Measurements from ENCODE around the gene LDLR. TPM values are rescaled to one million over a fixed set of nuclear protein-coding genes. Genes with fewer than 3 reads are reported as not detected.

Gene LDLR
- total RNA-seq, 1 donor from 2014 or later = 153 TPM

DNA sequence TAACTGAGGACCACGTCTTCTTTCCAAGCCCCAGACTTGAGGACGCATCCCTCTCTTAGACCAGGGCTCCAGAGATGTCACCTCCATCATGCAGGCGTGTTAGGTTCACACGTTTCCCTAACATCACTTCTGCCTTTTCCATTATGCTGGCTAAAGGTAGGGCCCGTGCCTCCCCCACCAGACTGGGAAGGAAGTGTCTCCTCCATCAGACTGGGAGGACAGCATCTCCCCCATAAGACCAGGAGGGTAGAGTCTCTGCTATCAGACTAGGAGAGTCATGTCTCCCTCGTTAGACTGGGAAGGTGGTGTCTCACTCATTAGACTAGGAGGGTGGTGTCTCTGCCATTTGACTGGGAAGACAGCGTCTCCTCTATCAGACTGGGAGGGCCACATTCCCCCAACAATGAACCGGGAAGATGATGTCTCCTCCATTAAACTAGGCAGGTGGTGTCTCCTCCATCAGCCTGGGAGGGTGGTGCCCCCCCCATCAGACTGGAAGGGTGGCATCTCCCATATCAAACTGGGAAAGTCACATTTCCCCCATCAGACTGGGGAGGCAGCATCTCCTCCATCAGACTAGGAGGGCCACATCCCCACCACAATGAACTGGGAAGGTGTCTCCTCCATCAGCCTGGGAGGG, 84.4 kb downstream of the LDLR start:
- Histone ChIP-seq H3K4me2 (ENCODE audit: low read length) (no peak overlapping the region), H3K4me1 (ENCODE audit: insufficient read depth, low read length) (peaks cover 8% of the 10 kb centered on the region), H3K36me3 (ENCODE audit: insufficient read depth, low read length) (peaks cover 23% of the 10 kb centered on the region), H3K4me3 (ENCODE audit: insufficient read depth, low read depth, low read length) (no peak overlapping the region), H3K79me2 (ENCODE audit: insufficient read depth, low read length) (no peaks in the 10 kb centered on the region), H3K9ac (ENCODE audit: low read length) (no peak overlapping the region), H4K20me1 (ENCODE audit: insufficient read depth, low read length) (peaks cover 4% of the 10 kb centered on the region), H3K27me3 (ENCODE audit: insufficient read depth, low read length) (no peaks in the 10 kb centered on the region), H3K27ac (ENCODE audit: low read depth, low read length) (no peak overlapping the region), H2AFZ (ENCODE audit: low read depth, low read length) (no peak overlapping the region), H3K9me3 (ENCODE audit: insufficient read depth, low read depth, low read length) (no peaks in the 10 kb centered on the region)
- Mint-ChIP-seq H3K4me1 (ENCODE audit: low read depth, unreplicated experiment) (peaks cover 3% of the 10 kb centered on the region), H3K36me3 (ENCODE audit: low read depth, unreplicated experiment) (peaks cover 39% of the 10 kb centered on the region), H3K4me3 (ENCODE audit: unreplicated experiment) (no peak overlapping the region), H3K27me3 (ENCODE audit: low read depth, unreplicated experiment) (no peaks in the 10 kb centered on the region), H3K27ac (ENCODE audit: unreplicated experiment) (no peak overlapping the region), H3K9me3 (ENCODE audit: unreplicated experiment) (no peaks in the 10 kb centered on the region)
- no peak for TF ChIP-seq EZH2 (IDR thresholded peaks at IDR 0.05; ENCODE audit: insufficient read depth, low read length)
- TF ChIP-seq, protein P1, sequence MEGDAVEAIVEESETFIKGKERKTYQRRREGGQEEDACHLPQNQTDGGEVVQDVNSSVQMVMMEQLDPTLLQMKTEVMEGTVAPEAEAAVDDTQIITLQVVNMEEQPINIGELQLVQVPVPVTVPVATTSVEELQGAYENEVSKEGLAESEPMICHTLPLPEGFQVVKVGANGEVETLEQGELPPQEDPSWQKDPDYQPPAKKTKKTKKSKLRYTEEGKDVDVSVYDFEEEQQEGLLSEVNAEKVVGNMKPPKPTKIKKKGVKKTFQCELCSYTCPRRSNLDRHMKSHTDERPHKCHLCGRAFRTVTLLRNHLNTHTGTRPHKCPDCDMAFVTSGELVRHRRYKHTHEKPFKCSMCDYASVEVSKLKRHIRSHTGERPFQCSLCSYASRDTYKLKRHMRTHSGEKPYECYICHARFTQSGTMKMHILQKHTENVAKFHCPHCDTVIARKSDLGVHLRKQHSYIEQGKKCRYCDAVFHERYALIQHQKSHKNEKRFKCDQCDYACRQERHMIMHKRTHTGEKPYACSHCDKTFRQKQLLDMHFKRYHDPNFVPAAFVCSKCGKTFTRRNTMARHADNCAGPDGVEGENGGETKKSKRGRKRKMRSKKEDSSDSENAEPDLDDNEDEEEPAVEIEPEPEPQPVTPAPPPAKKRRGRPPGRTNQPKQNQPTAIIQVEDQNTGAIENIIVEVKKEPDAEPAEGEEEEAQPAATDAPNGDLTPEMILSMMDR (IDR thresholded peaks at IDR 0.05; ENCODE audit: insufficient read depth, low read depth, low read length) = no peak
- no peak for DNase-seq (ENCODE audit: low read depth)
- FAIRE-seq = no peak

DNA sequence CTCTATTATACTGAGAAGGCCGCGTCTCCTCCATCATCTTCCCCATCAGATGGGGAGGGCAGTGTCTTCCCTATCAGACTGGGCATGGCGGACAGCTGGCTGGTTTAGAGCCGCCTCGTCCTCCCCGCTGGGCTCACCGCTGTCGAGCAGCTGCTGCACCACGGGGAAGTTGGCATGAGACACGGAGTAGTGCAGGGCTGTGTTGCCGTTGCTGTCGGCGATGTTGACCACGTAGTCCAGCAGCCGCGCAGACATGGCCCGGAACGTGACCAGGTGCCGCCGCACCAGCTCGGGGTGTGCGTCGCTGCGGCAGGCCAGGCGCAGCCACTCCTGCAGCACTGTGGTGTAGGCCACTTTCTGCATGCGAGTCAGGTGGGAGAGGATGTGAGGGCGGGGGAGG, 85.1 kb downstream of the LDLR start:
- Histone ChIP-seq H2AFZ (ENCODE audit: low read depth, low read length) (no peak overlapping the region), H3K4me3 (ENCODE audit: insufficient read depth, low read depth, low read length) (no peak overlapping the region), H3K27me3 (ENCODE audit: insufficient read depth, low read length) (no peaks in the 10 kb centered on the region), H3K79me2 (ENCODE audit: insufficient read depth, low read length) (no peaks in the 10 kb centered on the region), H3K9me3 (ENCODE audit: insufficient read depth, low read depth, low read length) (no peaks in the 10 kb centered on the region), H3K9ac (ENCODE audit: low read length) (no peak overlapping the region), H4K20me1 (ENCODE audit: insufficient read depth, low read length) (peaks cover 4% of the 10 kb centered on the region), H3K4me1 (ENCODE audit: insufficient read depth, low read length) (peaks cover 6% of the 10 kb centered on the region), H3K36me3 (ENCODE audit: insufficient read depth, low read length) (peaks cover 26% of the 10 kb centered on the region), H3K4me2 (ENCODE audit: low read length) (no peak overlapping the region), H3K27ac (ENCODE audit: low read depth, low read length) (no peak overlapping the region)
- FAIRE-seq = no peak
- Mint-ChIP-seq H3K27me3 (ENCODE audit: low read depth, unreplicated experiment) (no peaks in the 10 kb centered on the region), H3K4me1 (ENCODE audit: low read depth, unreplicated experiment) (no peaks in the 10 kb centered on the region), H3K9me3 (ENCODE audit: unreplicated experiment) (no peaks in the 10 kb centered on the region), H3K4me3 (ENCODE audit: unreplicated experiment) (no peak overlapping the region), H3K27ac (ENCODE audit: unreplicated experiment) (no peak overlapping the region), H3K36me3 (ENCODE audit: low read depth, unreplicated experiment) (peaks cover 35% of the 10 kb centered on the region)
- TF ChIP-seq EZH2 (IDR thresholded peaks at IDR 0.05; ENCODE audit: insufficient read depth, low read length) = no peak
- TF ChIP-seq, protein P1 (IDR thresholded peaks at IDR 0.05; ENCODE audit: insufficient read depth, low read depth, low read length) = no peak
- DNase-seq (ENCODE audit: low read depth) = no peak

DNA sequence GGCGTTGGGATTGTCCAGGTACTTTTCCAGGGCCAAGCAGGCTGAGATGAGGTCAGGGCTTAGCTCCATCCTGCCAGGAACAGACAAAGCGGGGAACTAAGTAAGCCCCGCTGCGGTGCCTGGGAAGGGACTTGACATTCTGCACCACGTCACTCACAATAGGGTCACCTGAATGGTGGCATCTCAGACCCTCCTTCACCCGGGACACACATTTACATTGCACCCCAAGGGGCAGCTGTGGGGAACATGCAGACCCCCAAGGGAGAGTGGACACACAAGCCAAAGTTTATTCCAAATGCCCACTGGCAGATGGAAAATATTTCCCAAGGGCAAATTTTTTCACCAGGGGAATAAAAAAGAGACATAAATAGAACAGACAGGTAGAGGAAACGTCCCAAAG, 86.7 kb downstream of the LDLR start:
- peak overlapping the region; percentile 41 for H3K4me3 Mint-ChIP-seq (ENCODE audit: unreplicated experiment)
- no peaks in the 10 kb centered on the region for H3K79me2 ChIP-seq (ENCODE audit: insufficient read depth, low read length)
- H3K27ac ChIP-seq (ENCODE audit: low read depth, low read length) = no peak overlapping the region
- H3K9me3 Mint-ChIP-seq (ENCODE audit: unreplicated experiment) = no peaks in the 10 kb centered on the region
- no peak overlapping the region for H3K4me3 ChIP-seq (ENCODE audit: insufficient read depth, low read depth, low read length)
- H3K9me3 ChIP-seq (ENCODE audit: insufficient read depth, low read depth, low read length) = no peaks in the 10 kb centered on the region
- no peaks in the 10 kb centered on the region for H3K27me3 Mint-ChIP-seq (ENCODE audit: low read depth, unreplicated experiment)
- FAIRE-seq = no peak
- peaks cover 22% of the 10 kb centered on the region for H3K36me3 ChIP-seq (ENCODE audit: insufficient read depth, low read length)
- H3K4me1 ChIP-seq (ENCODE audit: insufficient read depth, low read length) = peaks cover 10% of the 10 kb centered on the region
- H3K36me3 Mint-ChIP-seq (ENCODE audit: low read depth, unreplicated experiment) = peaks cover 31% of the 10 kb centered on the region
- H4K20me1 ChIP-seq (ENCODE audit: insufficient read depth, low read length) = peaks cover 8% of the 10 kb centered on the region
- H2AFZ ChIP-seq (ENCODE audit: low read depth, low read length) = no peak overlapping the region
- no peak overlapping the region for H3K27ac Mint-ChIP-seq (ENCODE audit: unreplicated experiment)
- TF ChIP-seq EZH2 (IDR thresholded peaks at IDR 0.05; ENCODE audit: insufficient read depth, low read length) = no peak
- TF ChIP-seq, protein P1 (IDR thresholded peaks at IDR 0.05; ENCODE audit: insufficient read depth, low read depth, low read length) = no peak
- no peak overlapping the region for H3K4me2 ChIP-seq (ENCODE audit: low read length)
- no peaks in the 10 kb centered on the region for H3K27me3 ChIP-seq (ENCODE audit: insufficient read depth, low read length)
- no peaks in the 10 kb centered on the region for H3K4me1 Mint-ChIP-seq (ENCODE audit: low read depth, unreplicated experiment)
- H3K9ac ChIP-seq (ENCODE audit: low read length) = no peak overlapping the region
- DNase-seq (ENCODE audit: low read depth) = no peak

All from astrocyte (in vitro differentiated cells and primary cell).